Mucosa of descending colon (tissue), 3 donors: ENCODE measurements around the gene FAM89A. TPM values are rescaled to one million over a fixed set of nuclear protein-coding genes. Genes with fewer than 3 reads are reported as not detected.

Source experiments
- ATAC-seq: fragments of 200-7000 bp; cut with Tn5 transposase; one replicate; pipeline ENCODE4 v1.9.1; 2020; ENCODE audit warnings: mild to moderate bottlenecking, moderate library complexity
- DNase-seq, 3 donors: peaks; one replicate each; pipeline ENCODE4 v3.0.0-alpha.2; 2020
- H3K36me3 ChIP-seq: fragments of 200-600 bp; one replicate; pipeline ENCODE4 v1.8.0; 2021; ENCODE audit warnings: low read depth, mild to moderate bottlenecking
- H3K4me1 ChIP-seq: fragments of 200-600 bp; one replicate; pipeline ENCODE4 v1.8.0; 2021; ENCODE audit warnings: low read depth, mild to moderate bottlenecking
- H3K4me3 ChIP-seq: fragments of 200-600 bp; one replicate; pipeline ENCODE4 v1.8.0; 2021; ENCODE audit warnings: mild to moderate bottlenecking
- H3K9me3 ChIP-seq: fragments of 200-600 bp; one replicate; pipeline ENCODE4 v1.8.0; 2021; ENCODE audit warnings: mild to moderate bottlenecking
- CTCF ChIP-seq: fragments of 200-600 bp; IDR thresholded peaks from one replicate; pipeline ENCODE4 v1.8.0; 2022; ENCODE audit warnings: antibody characterized with exemption, mild to moderate bottlenecking
- intact Hi-C, 2 donors: fragments of 100-400 bp; cut with DNase I in 1 of 2; cut with micrococcal nuclease in 1 of 2; formaldehyde crosslinking; loops; one replicate each; pipeline versions ENCODE4 v1.11.0 to v1.11.1; 2022; cut with DNase I, micrococcal nuclease
- total RNA-seq, 3 donors: library from RNA; stranded (reverse); fragmentation: NEBNext Ultra II Directional in 2 of 3; extraction: Animal tissue kit (Norgen Biotek cat#: 25700) in 2 of 3; gene quantifications; one replicate each; pipeline versions ENCODE4 v1.2.1 to v1.2.4, GENCODE V29; 2021 to 2023
- donor health status: DM: no; HTN: no; CAD: no; lungs with moderate emphysema.
- donor health status: DM: no; HTN: no; CAD: no.
- donor health status: DM: no; HTN: yes; CAD: no.

Gene FAM89A
- total RNA-seq, 3 donors from 2014 or later = 2.2 to 4.4 (median 3.0) TPM

- intact Hi-C loops = no loop called here
- no peak for DNase-seq
- peaks cover 12% of the 10 kb centered on the region for H3K4me1 ChIP-seq
These were observed 64.4 kb downstream of the FAM89A start for GRCh38 chr1:230975636-230976035.

GRCh38 chr1:230972855-230973271 lies 67.2 kb downstream of the FAM89A start:
- H3K4me3 ChIP-seq = no peak overlapping the region
- intact Hi-C loops = no loop called here
- ATAC-seq = peak; percentile 59
- H3K36me3 ChIP-seq = no peaks in the 10 kb centered on the region
- TF ChIP-seq CTCF = no peak
- peak in 1 of 3 donors; percentile 45 for DNase-seq
- H3K4me1 ChIP-seq = no peaks in the 10 kb centered on the region
- no peaks in the 10 kb centered on the region for H3K9me3 ChIP-seq

More at GRCh38 chr1:230975636-230976035, 64.4 kb downstream of the FAM89A start:
- Histone ChIP-seq H3K4me3 (no peak overlapping the region), H3K9me3 (no peaks in the 10 kb centered on the region), H3K36me3 (no peaks in the 10 kb centered on the region)
- ATAC-seq = no peak
- no peak for TF ChIP-seq CTCF

GRCh38 chr1:230971771-230972170 lies 68.3 kb downstream of the FAM89A start:
- ATAC-seq (no peak), DNase-seq (no peak)
- no peaks in the 10 kb centered on the region for H3K4me1 ChIP-seq
- no peaks in the 10 kb centered on the region for H3K9me3 ChIP-seq
- TF ChIP-seq CTCF = no peak
- no peak overlapping the region for H3K4me3 ChIP-seq
- intact Hi-C loops = no loop called here
- no peaks in the 10 kb centered on the region for H3K36me3 ChIP-seq

- intact Hi-C loops = no loop called here
These were observed 69.6 kb downstream of the FAM89A start for GRCh38 chr1:230970432-230970831.

More at GRCh38 chr1:230970432-230970831, 69.6 kb downstream of the FAM89A start:
- DNase-seq = no peak
- ATAC-seq = no peak
- TF ChIP-seq CTCF = no peak
- H3K9me3 ChIP-seq = no peaks in the 10 kb centered on the region
- no peak overlapping the region for H3K4me3 ChIP-seq
- H3K36me3 ChIP-seq = no peaks in the 10 kb centered on the region
- H3K4me1 ChIP-seq = no peaks in the 10 kb centered on the region

Other genes starting within 250 kb of the FAM89A start
- 10 to 100 TPM in 2 of 3 donors, 1 to 10 TPM in 1; 9.8 to 35.9 (median 15.5) TPM for gene C1orf198, start 171.7 kb downstream of the FAM89A start, total RNA-seq
- gene TTC13, start 61.4 kb downstream of the FAM89A start, total RNA-seq = 10 to 100 TPM; 24.0 to 39.7 (median 28.4) TPM
- 10 to 100 TPM; 22.4 to 33.2 (median 30.3) TPM for gene ARV1, start 61.2 kb downstream of the FAM89A start, total RNA-seq
- under 1 TPM in 2 of 3 donors, not detected in 1; 0.05 to 0.22 TPM for gene TRIM67, start 121.8 kb upstream of the FAM89A start, total RNA-seq
- 10 to 100 TPM; 31.7 to 45.8 (median 32.7) TPM for gene GNPAT, start 201.0 kb upstream of the FAM89A start, total RNA-seq